Osteocyte (in vitro differentiated cells): Measurements from ENCODE around the gene CDK6. TPM values are rescaled to one million over a fixed set of nuclear protein-coding genes. Genes with fewer than 3 reads are reported as not detected.
A peak's percentile ranks its signal among the peaks of the same experiment; 100 is the strongest.

ENCODE experiments used
- DNase-seq: peaks from one replicate; pipeline ENCODE4 v3.0.0; 2021; ENCODE audit warnings: mixed read lengths; ENCODE audit not compliant: unreplicated experiment; ENCODE audit errors: extremely low spot score
- H3K27ac Mint-ChIP-seq: one replicate; pipeline ENCODE4 v1.8.0; 2021; ENCODE audit warnings: mild to moderate bottlenecking, mixed read lengths; ENCODE audit not compliant: unreplicated experiment
- H3K27me3 Mint-ChIP-seq: one replicate; pipeline ENCODE4 v1.8.0; 2021; ENCODE audit warnings: mixed read lengths; ENCODE audit not compliant: unreplicated experiment
- H3K36me3 Mint-ChIP-seq: one replicate; pipeline ENCODE4 v1.8.0; 2021; ENCODE audit warnings: mixed read lengths; ENCODE audit not compliant: unreplicated experiment
- H3K4me1 Mint-ChIP-seq: one replicate; pipeline ENCODE4 v1.8.0; 2021; ENCODE audit warnings: mixed read lengths; ENCODE audit not compliant: unreplicated experiment
- H3K4me3 Mint-ChIP-seq: one replicate; pipeline ENCODE4 v1.8.0; 2021; ENCODE audit warnings: mild to moderate bottlenecking, moderate library complexity, mixed read lengths; ENCODE audit not compliant: unreplicated experiment
- H3K9me3 Mint-ChIP-seq: one replicate; pipeline ENCODE4 v1.8.0; 2021; ENCODE audit warnings: mixed read lengths; ENCODE audit not compliant: unreplicated experiment
- CTCF ChIP-seq: fragments of 200-600 bp; sonication (generic); IDR thresholded peaks from 2 replicates; pipeline ENCODE4 v1.5.0; 2021; ENCODE audit warnings: antibody characterized with exemption, mild to moderate bottlenecking, moderate library complexity
- total RNA-seq: library from RNA; stranded (reverse); gene quantifications from 2 replicates; pipeline ENCODE4 v1.2.1, GENCODE V29; 2021

CDK6 gene
- total RNA-seq, 1 donor from 2014 or later = 53.6 TPM

DNA sequence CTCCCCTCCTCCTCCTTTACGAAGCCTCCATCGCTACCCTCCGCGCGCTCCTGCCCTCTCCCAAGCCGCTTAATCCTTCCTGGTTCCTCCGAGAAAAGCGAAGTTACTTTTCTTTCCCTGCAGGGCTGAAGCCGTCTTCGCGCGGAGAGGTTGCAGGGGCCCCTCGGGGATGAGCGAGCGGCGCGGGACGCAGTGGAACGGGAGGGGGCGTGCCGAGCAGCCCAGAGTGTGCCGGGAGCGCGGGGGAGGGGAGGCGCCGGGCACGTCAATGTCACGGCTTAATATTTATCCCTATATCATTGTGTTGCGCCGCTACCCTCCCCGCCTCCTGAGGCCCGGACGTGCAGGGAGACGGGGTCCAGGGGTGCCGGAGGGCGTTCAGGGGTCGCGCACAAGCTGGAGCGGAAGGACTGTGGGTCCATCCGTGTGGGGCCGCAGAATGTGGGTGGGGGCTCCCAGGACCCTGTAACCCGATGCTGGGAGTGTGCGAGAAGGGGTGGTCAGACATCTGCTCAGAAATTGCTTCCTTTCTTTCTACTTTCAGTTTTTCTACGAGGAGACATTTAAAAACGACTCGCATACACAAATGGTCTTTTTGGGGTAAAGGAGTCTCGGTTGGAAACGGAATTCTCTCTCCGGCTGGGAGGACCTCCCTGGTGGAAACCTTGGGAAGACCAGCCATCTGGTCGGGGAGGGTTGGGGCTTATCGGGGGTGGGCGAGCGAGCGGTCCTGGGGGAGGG, 2.4 kb downstream of the CDK6 start:
- DNase-seq = peak; percentile 93
- H3K4me3 Mint-ChIP-seq = peak overlapping the region; percentile 91
- H3K36me3 Mint-ChIP-seq = peaks cover 2% of the 10 kb centered on the region
- TF ChIP-seq CTCF = no peak
- no peaks in the 10 kb centered on the region for H3K9me3 Mint-ChIP-seq
- peaks cover 41% of the 10 kb centered on the region for H3K4me1 Mint-ChIP-seq
- no peaks in the 10 kb centered on the region for H3K27me3 Mint-ChIP-seq
- H3K27ac Mint-ChIP-seq = peak overlapping the region; percentile 98

DNA sequence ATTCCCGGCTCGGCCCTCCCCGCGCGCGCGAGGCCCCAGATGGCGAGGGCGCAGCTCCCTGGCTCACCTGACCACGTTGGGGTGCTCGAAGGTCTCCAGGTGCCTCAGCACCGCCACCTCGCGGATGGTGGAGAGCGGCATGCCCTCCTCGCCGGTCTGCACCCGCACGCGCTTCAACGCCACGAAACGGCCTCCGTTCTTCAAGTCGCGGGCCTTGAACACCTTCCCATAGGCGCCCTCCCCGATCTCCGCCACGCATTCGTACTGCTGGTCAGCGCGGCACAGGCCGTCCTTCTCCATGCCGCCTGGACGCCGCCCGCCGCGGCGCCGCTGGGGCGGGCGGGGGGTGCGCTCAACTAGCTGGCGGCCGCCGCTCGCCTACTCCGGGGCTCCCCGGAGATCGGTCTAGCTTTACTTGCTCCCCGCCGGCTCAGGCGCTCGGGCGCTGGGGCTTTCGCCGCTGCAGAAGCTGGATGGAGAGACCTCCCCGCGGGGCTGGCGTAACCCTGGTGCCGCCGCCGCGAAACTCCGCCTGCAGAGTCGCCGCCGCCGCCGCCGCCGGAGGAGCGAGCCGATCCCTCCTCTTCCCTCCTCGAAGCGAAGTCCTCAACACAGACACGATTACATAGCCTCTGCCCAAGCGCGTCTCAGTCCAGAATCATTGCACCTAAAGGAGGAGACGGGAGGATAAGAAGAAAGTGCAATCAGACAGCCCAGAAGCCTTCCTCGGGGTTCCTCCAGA, 3.2 kb downstream of the CDK6 start:
- H3K9me3 Mint-ChIP-seq = no peaks in the 10 kb centered on the region
- H3K36me3 Mint-ChIP-seq = peaks cover 2% of the 10 kb centered on the region
- peak; percentile 94 for TF ChIP-seq CTCF
- peak overlapping the region; percentile 91 for H3K4me3 Mint-ChIP-seq
- peak overlapping the region; percentile 98 for H3K27ac Mint-ChIP-seq
- peaks cover 45% of the 10 kb centered on the region for H3K4me1 Mint-ChIP-seq
- peak; percentile 93 for DNase-seq
- no peaks in the 10 kb centered on the region for H3K27me3 Mint-ChIP-seq

- H3K9me3 Mint-ChIP-seq = no peaks in the 10 kb centered on the region
- H3K4me1 Mint-ChIP-seq = peaks cover 47% of the 10 kb centered on the region
- no peak for DNase-seq
- H3K36me3 Mint-ChIP-seq = peaks cover 2% of the 10 kb centered on the region
- TF ChIP-seq CTCF = no peak
- peak overlapping the region; percentile 96 for H3K27ac Mint-ChIP-seq
- H3K4me3 Mint-ChIP-seq = peak overlapping the region; percentile 91
- H3K27me3 Mint-ChIP-seq = no peaks in the 10 kb centered on the region
These were observed 3.8 kb downstream of the CDK6 start for GRCh38 chr7:92832534-92833023.

DNA sequence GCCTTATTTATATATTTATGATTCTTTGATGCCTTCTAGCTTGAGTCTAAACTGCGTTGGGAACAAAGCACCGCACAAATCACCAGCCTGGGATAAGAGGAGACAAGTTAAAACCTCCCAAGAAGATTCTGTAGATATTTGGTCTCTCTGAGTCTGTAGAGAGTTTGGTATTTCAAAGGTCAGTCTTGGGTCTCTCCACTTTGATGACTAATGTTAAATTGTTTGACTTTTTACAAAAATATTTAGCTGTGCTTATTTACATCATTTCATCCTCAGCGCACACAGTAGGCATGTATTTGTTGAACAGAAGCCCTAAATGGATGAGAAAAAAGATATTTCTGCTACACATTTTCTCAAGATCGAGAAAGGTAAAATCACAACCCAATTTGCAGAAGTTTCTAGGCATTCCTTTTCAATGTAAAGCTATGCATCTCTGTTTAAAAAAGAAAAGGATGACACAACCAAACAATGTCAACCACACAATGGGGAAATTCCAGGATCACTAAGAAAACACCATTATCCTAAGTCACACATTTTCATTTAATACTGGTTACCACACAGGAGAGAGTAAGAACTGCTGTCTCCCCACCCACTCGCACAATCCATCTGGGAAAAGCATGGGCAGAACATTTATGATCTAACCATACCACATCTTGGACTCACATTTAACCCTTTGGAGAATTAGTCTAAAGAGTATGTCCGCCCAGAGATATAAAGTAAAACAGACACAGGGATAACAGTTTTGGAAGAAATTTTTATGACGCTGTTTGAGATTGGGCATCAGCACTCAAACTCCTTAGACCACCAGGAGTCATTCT, 4.4 kb downstream of the CDK6 start:
- no peak for TF ChIP-seq CTCF
- H3K27ac Mint-ChIP-seq = peak overlapping the region; percentile 96
- peaks cover 49% of the 10 kb centered on the region for H3K4me1 Mint-ChIP-seq
- H3K9me3 Mint-ChIP-seq = no peaks in the 10 kb centered on the region
- H3K36me3 Mint-ChIP-seq = peaks cover 2% of the 10 kb centered on the region
- DNase-seq = no peak
- peak overlapping the region; percentile 91 for H3K4me3 Mint-ChIP-seq
- H3K27me3 Mint-ChIP-seq = no peaks in the 10 kb centered on the region
